GM21529 (cell line): ENCODE measurements around the gene KRTAP5-8.
"Not testable (repeated sequence)": the region's sequence is repeated elsewhere in the genome, so short reads cannot be mapped to it uniquely, and the experiment has no call there.

ENCODE experiments used
- ATAC-seq: cut with Tn5 transposase; IDR thresholded peaks from one replicate; pipeline ENCODE4 v1.9.1; 2021; ENCODE audit not compliant: unreplicated experiment

Gene KRTAP5-8

GRCh38 chr11:71568704-71569349 is 31.0 kb downstream of the KRTAP5-8 start:
- no peak for ATAC-seq

DNA sequence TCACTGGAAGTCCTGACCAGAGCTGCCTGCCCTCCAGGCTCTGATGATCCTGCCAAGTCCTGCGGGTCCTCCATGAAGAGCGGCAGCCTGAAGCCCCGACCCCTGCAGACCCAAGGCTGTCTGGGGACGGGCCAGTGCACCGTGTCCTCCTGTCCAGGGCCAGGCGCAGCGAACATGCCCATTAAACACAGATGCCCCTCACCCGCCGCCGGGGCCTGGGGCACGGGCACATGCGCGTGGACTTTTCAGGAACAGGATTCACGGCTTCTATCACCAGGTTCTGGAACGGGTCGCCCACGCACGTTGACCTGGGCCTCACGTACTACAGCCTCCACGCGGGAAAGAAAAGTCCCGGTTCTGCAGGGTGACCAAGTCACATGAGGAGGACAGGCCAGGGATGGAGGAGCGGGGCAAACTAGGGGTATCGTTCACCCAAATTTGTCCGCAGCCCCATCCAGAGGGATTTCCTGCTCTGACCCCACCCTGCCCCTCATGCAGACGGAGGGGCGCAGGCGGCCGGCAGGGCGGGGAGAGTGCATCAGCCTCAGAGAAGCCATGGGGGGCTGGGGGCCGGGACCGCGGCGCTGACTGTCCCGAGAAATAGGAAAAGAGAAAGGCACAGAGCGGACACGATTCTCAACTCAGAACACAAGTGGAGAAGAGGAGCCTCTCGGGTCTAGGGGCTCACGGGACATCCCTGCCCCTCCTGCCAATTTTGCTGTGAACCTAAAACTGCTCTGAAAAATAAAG is 33.5 kb downstream of the KRTAP5-8 start:
- ATAC-seq, result not testable (repeated sequence)

GRCh38 chr11:71572811-71573210 is 35.0 kb downstream of the KRTAP5-8 start:
- ATAC-seq, result no peak

- no peak for ATAC-seq
Observed at GRCh38 chr11:71574418-71574817, 36.6 kb downstream of the KRTAP5-8 start.

GRCh38 chr11:71575723-71576424 is 38.0 kb downstream of the KRTAP5-8 start:
- ATAC-seq, result no peak

DNA sequence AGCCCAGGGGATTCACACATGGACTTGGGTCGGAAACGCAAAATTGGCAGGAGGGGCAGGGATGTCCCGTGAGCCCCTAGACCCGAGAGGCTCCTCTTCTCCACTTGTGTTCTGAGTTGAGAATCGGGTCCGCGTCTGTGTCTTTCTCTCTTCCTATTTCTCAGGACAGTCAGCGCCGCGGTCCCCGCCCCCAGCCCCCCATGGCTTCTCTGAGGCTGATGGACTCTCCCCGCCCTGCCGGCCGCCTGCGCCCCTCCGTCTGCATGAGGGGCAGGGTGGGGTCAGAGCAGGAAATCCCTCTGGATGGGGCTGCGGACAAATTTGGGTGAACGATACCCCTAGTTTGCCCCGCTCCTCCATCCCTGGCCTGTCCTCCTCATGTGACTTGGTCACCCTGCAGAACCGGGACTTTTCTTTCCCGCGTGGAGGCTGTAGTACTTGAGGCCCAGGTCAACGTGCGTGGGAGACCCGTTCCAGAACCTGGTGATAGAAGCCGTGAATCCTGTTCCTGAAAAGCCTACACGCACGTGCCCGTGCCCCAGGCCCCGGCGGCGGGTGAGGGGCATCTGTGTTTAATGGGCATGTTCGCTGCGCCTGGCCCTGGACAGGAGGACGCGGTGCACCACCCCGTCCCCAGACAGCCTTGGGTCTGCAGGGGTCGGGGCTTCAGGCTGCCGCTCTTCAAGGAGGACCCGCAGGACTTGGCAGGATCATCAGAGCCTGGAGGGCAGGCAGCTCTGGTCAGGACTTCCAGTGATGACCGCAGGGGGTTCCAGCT is 39.1 kb downstream of the KRTAP5-8 start:
- not testable (repeated sequence) for ATAC-seq

DNA sequence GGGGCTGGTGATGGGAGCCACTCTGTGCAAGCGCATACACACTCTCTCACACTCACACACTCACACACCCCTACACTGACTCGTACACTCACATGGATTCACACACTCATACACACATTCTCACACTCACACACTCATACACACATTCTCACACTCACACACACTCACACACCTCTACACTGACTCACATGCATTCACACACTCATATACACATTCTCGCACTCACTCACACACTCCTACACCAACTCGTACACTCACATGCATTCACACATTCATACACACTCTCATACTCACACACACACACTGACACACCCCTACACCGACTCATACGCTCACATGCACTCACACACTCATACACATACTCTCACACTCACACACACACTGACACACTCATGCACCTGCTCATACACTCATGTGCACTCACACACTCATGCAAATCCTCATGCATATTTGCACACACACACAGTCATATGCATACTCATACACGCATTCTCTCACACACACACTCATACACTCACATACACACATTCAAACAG is 39.7 kb downstream of the KRTAP5-8 start:
- ATAC-seq, result no peak

GRCh38 chr11:71579513-71579912 is 41.7 kb downstream of the KRTAP5-8 start:
- ATAC-seq, result not testable (repeated sequence)

DNA sequence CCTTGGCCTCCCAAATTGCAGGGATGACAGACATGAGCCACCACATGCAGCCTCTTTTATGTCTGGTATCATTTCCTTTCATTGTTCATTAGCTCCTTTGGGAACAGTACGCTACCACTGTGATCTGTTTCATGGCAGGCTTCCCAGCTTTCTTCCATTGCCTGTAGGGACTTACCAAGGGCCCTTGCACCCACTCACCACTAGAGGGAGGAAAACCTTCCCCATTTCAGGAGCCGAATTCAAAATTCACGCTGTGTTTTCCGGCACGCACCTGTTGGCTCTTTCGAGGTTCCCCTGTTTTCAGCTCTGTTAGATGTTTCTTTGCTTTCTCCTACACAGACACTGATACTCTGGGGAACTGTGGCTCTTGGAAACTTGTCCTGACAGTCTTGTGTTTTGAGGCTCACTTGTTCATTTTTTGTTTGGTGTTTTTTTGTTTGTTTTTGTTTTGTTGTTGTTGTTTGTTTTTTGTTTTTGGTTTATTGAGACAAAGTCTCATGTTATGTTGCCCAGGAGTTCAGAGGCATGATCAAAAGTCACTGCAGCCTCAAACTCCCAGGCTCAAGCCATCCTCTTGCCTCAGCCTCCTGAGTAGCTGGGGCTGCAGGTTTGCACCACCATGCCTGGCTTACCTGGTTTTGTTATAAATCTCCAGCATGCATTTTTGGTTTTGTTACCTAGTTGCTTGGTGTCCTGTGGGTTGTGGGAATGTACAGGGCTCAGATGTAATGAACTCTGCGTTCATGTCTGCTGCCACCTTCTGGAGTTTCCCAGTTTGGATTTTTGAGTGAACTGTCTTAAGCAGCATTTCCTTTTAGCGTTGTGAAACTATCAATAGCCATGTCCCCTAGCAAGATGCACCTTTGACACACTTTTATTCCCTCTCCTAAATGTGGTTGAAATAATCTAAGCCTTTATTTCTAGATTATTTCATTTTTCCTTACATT is 42.5 kb downstream of the KRTAP5-8 start:
- ATAC-seq, result no peak

DNA sequence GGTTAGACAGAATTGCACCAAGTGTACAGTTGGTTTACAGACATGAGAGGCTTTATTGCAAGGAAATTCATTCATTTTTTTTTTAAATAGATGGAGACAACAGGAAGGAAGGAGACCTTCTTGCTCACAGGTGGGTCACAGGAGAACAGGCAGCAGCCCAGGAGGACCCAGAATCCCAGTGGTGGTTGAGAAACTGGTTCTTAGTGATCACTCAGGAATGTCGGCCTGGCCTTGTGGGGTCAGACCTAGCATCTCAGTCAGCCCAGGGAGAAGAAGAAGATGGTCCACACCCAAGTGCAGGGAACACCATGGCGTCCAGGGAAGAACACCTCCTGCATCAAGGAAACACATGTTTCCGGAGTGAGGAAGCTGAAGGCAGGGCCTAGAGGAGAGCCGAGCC is 44.0 kb downstream of the KRTAP5-8 start:
- no peak for ATAC-seq

DNA sequence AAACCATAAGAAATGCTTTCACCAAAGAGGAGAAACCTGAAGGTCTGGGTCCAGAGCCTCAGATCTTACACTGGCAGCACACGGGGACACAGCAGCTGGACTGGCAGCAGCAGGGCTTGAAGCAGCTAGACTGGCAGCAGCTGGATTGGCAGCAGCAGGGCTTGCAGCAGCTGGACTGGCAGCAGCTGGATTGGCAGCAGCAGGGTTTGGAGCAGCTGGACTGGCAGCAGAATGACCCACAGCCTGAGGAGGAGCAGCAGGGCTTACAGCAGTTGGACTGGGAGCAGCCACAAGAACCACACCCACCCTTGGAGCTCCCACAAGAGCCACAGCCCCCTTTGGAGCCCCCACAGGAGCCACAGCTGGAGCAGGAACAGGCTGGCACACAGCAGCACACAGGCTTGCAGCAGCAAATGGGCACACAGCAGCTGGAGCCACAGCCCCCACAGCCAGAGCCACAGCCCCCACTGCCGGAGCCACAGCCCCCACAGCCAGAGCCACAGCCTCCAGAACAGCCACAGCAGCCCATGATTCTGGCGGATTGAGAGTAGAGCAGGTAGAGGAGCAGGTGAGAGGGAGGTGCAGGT is 44.6 kb downstream of the KRTAP5-8 start, which contains the start of gene KRTAP5-11:
Gene KRTAP5-11, minus strand, starts transcription at position 567 of the 587 bp plus-strand sequence. Its CDS starts 38 bp downstream, at position 529.
- no peak for ATAC-seq

- not testable (repeated sequence) for ATAC-seq
Observed at GRCh38 chr11:71582969-71583368, 45.1 kb downstream of the KRTAP5-8 start.

DNA sequence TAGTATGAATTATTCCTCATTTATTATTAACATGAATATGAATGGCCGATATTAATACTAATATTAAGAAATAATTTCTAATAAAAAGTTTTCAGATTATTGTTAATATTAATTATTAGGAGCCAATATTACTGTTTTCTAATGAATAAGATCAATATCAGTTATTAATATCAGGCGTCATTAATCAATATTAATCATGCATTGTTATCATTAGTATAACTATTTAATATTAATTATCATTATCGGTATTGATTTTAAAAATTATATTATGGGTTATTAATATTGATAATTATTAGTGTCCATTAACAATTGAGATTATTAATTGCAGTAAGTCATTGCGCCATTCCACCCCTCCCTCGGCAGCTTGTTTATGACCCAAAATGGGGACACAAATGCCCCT is 47.8 kb downstream of the KRTAP5-8 start:
- not testable (repeated sequence) for ATAC-seq

DNA sequence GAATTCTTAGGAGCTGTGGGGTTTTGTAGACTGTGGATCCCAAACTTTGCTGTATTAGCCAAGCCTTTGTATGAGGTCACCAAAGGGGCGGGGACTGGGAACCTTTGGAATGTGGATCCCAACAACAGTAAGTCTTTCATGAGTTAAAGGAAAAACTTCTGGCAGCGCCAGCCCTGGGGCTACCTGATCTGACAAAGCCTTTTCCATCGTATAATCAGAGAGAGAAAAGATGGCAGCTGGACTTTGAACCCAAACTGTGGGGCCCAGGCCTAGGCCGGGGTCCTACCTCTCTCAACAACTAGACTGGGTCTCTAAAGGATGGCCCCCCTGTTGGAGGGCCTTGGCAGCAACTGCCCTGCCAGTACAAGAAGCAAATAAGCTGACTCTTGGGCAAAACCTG is 50.5 kb downstream of the KRTAP5-8 start:
- ATAC-seq, result not testable (repeated sequence)
